Keratinocyte (primary cell): ENCODE results near the gene SPIRE1. TPM values are rescaled to one million over a fixed set of nuclear protein-coding genes. Genes with fewer than 3 reads are reported as not detected.

Experiments used
- DNase-seq: peaks from one replicate; pipeline ENCODE4 v3.0.0-alpha.2; 2011; ENCODE audit warnings: low read depth, missing footprints, low spot score
- FAIRE-seq: peaks from 2 replicates; lab custom pipeline; 2011; peaks lifted over from hg19 to GRCh38; lab: Jason Lieb, UNC
- H2AFZ ChIP-seq: 2 replicates; pipeline ENCODE4 v1.6.0; 2012; ENCODE audit warnings: low read length, control low read depth, inconsistent platforms; ENCODE audit not compliant: control insufficient read depth
- H3K27ac ChIP-seq: 2 replicates; pipeline ENCODE4 v1.5.1; 2011; ENCODE audit warnings: low read length; ENCODE audit not compliant: control insufficient read depth, insufficient read depth
- H3K27me3 ChIP-seq: 3 replicates; pipeline ENCODE4 v1.6.0; 2011; ENCODE audit warnings: low read length; ENCODE audit not compliant: control insufficient read depth, insufficient read depth; ENCODE audit errors: extremely low read depth
- H3K36me3 ChIP-seq, 2 experiments: 2 replicates in 1 of 2; 3 replicates in 1 of 2; pipeline ENCODE4 v1.5.1; 2011; ENCODE audit warnings: low read length in 2 of 2, mild to moderate bottlenecking in 1 of 2; ENCODE audit not compliant: control insufficient read depth in 2 of 2, insufficient read depth in 2 of 2; ENCODE audit errors: extremely low read depth in 1 of 2
- H3K4me1 ChIP-seq: 3 replicates; pipeline ENCODE4 v1.5.1; 2011; ENCODE audit warnings: low read length; ENCODE audit not compliant: control insufficient read depth, insufficient read depth; ENCODE audit errors: extremely low read depth
- H3K4me2 ChIP-seq: 3 replicates; pipeline ENCODE4 v1.6.0; 2011; ENCODE audit warnings: low read depth, low read length; ENCODE audit not compliant: control insufficient read depth, insufficient read depth; ENCODE audit errors: extremely low read depth
- H3K4me3 ChIP-seq, 3 experiments: fragments of 200-600 bp in 1 of 3; sonication (generic) in 1 of 3; 2 replicates in 2 of 3; 3 replicates in 1 of 3; pipeline ENCODE4 v1.5.1; 2011 to 2016; ENCODE audit warnings: low read length in 3 of 3, mild to moderate bottlenecking in 3 of 3, control low read depth in 2 of 3, inconsistent platforms in 1 of 3, low read depth in 1 of 3, mixed read lengths in 1 of 3, mixed run types in 1 of 3, moderate library complexity in 1 of 3; ENCODE audit not compliant: control insufficient read depth in 2 of 3, insufficient read depth in 2 of 3; ENCODE audit errors: extremely low read depth in 1 of 3
- H3K79me2 ChIP-seq: 2 replicates; pipeline ENCODE4 v1.6.0; 2012; ENCODE audit warnings: low read length; ENCODE audit not compliant: control insufficient read depth, insufficient read depth
- H3K9ac ChIP-seq: 3 replicates; pipeline ENCODE4 v1.6.0; 2011; ENCODE audit warnings: low read length; ENCODE audit not compliant: control insufficient read depth, insufficient read depth; ENCODE audit errors: extremely low read depth
- H3K9me1 ChIP-seq: 3 replicates; pipeline ENCODE4 v1.6.0; 2011; ENCODE audit warnings: low read length; ENCODE audit not compliant: control insufficient read depth, insufficient read depth; ENCODE audit errors: extremely low read depth
- H3K9me3 ChIP-seq: 2 replicates; pipeline ENCODE4 v1.5.1; 2012; ENCODE audit warnings: low read depth, low read length; ENCODE audit not compliant: control insufficient read depth
- H4K20me1 ChIP-seq: 3 replicates; pipeline ENCODE4 v1.6.0; 2011; ENCODE audit warnings: low read length; ENCODE audit not compliant: control insufficient read depth, insufficient read depth; ENCODE audit errors: extremely low read depth
- EZH2 ChIP-seq: IDR thresholded peaks from one replicate; pipeline ENCODE4 v1.6.1; 2012; ENCODE audit warnings: inconsistent platforms, mild to moderate bottlenecking, low read length, moderate library complexity
- dilution Hi-C: fragments of 300-500 bp; cut with MboI; formaldehyde crosslinking; loops from one replicate; pipeline ENCODE4 v1.7.0; 2020; ENCODE audit warnings: low sequenced_read_pairs; ENCODE audit not compliant: extremely low pct_ligation_motif_present
- polyA plus RNA-seq, 5 experiments: library from polyadenylated mRNA; depleted of rRNA in 3 of 5; stranded (reverse) in 3 of 5; stranded (forward) in 1 of 5; unstranded in 1 of 5; fragments of >200 nt; gene quantifications; 1 replicate in 1 of 5; 2 replicates in 3 of 5; 3 replicates in 1 of 5; pipeline versions ENCODE4 v1.2.1 to v1.2.3, GENCODE V29; 2011 to 2012; ENCODE audit warnings: missing spikeins in 2 of 5, low read depth in 1 of 5, low replicate concordance in 1 of 5
- TF ChIP-seq, protein P1 (sequence below), 3 experiments: IDR thresholded peaks in 1 of 3; conservative IDR thresholded peaks in 1 of 3; optimal IDR thresholded peaks in 1 of 3; 2 replicates in 2 of 3; 3 replicates in 1 of 3; pipeline versions ENCODE3 to v1.5.1; 2011; ENCODE audit warnings: low read length in 3 of 3, mild to moderate bottlenecking in 3 of 3, moderate library complexity in 2 of 3, control low read depth in 1 of 3, inconsistent platforms in 1 of 3; ENCODE audit not compliant: insufficient read depth in 2 of 3; ENCODE audit errors: extremely low read depth in 1 of 3

The SPIRE1 gene
- polyA plus RNA-seq, 1 donor (not counting 4 experiments of a cell fraction or from before 2014, with no cell fraction given) = 20.6 TPM

DNA sequence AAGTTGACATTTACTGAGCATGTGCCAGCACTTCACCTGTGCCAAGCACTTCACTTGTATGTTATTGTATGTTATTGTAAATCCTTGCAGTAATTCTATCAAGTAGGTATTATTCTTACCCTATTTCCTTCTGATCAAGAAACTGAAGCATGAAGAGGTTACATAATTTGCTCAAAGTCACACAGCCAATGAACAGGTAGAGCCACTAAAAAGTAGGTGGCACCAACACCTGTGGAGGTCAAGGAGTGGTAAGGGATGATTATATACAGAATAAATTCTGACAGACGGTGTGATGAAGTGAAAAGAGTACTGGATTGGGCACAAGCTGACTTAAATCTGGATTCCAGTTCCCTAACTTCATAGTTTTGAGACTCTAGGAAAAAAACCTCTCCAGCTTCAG, 71.0 kb downstream of the SPIRE1 start:
- no peak overlapping the region for H3K4me2 ChIP-seq
- dilution Hi-C loops = no loop called here
- H3K27ac ChIP-seq = no peak overlapping the region
- no peaks in the 10 kb centered on the region for H3K4me1 ChIP-seq
- no peak overlapping the region for H3K4me3 ChIP-seq
- TF ChIP-seq, protein P1, sequence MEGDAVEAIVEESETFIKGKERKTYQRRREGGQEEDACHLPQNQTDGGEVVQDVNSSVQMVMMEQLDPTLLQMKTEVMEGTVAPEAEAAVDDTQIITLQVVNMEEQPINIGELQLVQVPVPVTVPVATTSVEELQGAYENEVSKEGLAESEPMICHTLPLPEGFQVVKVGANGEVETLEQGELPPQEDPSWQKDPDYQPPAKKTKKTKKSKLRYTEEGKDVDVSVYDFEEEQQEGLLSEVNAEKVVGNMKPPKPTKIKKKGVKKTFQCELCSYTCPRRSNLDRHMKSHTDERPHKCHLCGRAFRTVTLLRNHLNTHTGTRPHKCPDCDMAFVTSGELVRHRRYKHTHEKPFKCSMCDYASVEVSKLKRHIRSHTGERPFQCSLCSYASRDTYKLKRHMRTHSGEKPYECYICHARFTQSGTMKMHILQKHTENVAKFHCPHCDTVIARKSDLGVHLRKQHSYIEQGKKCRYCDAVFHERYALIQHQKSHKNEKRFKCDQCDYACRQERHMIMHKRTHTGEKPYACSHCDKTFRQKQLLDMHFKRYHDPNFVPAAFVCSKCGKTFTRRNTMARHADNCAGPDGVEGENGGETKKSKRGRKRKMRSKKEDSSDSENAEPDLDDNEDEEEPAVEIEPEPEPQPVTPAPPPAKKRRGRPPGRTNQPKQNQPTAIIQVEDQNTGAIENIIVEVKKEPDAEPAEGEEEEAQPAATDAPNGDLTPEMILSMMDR (optimal IDR thresholded peaks at IDR 0.05 in 1 of 3, IDR thresholded peaks at IDR 0.05 in 1 of 3, conservative IDR thresholded peaks at IDR 0.05 in 1 of 3; ENCODE audit: extremely low read depth in 1 of 3, insufficient read depth in 2 of 3, low read length in 3 of 3) = no peak
- no peak for TF ChIP-seq EZH2
- H3K9me3 ChIP-seq = no peaks in the 10 kb centered on the region
- DNase-seq (no peak), FAIRE-seq (no peak)
- no peak overlapping the region for H3K9ac ChIP-seq
- no peak overlapping the region for H2AFZ ChIP-seq
- no peaks in the 10 kb centered on the region for H3K36me3 ChIP-seq
- H3K79me2 ChIP-seq = peaks cover 3% of the 10 kb centered on the region
- H3K27me3 ChIP-seq = no peaks in the 10 kb centered on the region
- H3K9me1 ChIP-seq = no peaks in the 10 kb centered on the region
- no peaks in the 10 kb centered on the region for H4K20me1 ChIP-seq

DNA sequence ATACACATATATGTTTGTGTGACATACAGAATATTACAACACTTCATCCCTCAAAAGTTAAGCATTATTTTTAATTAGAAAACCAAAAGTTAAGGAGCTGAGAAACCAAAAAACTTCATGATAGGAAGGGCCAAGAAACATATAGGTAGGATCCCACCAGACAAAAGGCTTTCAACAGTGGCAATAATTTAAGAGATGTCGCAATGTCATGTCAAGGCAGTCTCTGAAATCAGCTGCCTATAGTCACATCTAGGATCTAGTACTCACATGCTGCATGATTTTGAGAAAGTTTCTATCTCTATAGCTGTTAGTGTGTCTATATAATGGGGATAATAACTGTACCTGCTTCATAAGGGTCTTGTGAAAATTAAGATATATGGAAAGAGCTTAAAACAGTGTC, 72.7 kb downstream of the SPIRE1 start:
- H3K27me3 ChIP-seq = no peaks in the 10 kb centered on the region
- H4K20me1 ChIP-seq = no peaks in the 10 kb centered on the region
- no peaks in the 10 kb centered on the region for H3K9me1 ChIP-seq
- H3K36me3 ChIP-seq = no peaks in the 10 kb centered on the region
- FAIRE-seq (no peak), DNase-seq (no peak)
- no peak overlapping the region for H2AFZ ChIP-seq
- no peak overlapping the region for H3K4me2 ChIP-seq
- H3K9ac ChIP-seq = no peak overlapping the region
- dilution Hi-C loops = no loop called here
- H3K9me3 ChIP-seq = no peaks in the 10 kb centered on the region
- peaks cover 3% of the 10 kb centered on the region for H3K79me2 ChIP-seq
- H3K4me3 ChIP-seq = no peak overlapping the region
- no peak overlapping the region for H3K27ac ChIP-seq
- H3K4me1 ChIP-seq = no peaks in the 10 kb centered on the region
- no peak for TF ChIP-seq EZH2
- TF ChIP-seq, protein P1 (optimal IDR thresholded peaks at IDR 0.05 in 1 of 3, IDR thresholded peaks at IDR 0.05 in 1 of 3, conservative IDR thresholded peaks at IDR 0.05 in 1 of 3; ENCODE audit: extremely low read depth in 1 of 3, insufficient read depth in 2 of 3, low read length in 3 of 3) = no peak
